Neural cell (in vitro differentiated cells): ENCODE results near the gene CYP2D6. TPM values are rescaled to one million over a fixed set of nuclear protein-coding genes. Genes with fewer than 3 reads are reported as not detected.

Experiments used
- H2AFZ ChIP-seq: fragments of 200-600, 300-800 bp; sonication (generic), shearing (Covaris generic); 2 replicates; pipeline ENCODE4 v1.6.0; 2014; ENCODE audit warnings: low read depth, mild to moderate bottlenecking, antibody characterized with exemption, low read length, moderate library complexity
- H3F3A ChIP-seq: fragments of 200-600 bp; shearing (Covaris generic); 2 replicates; pipeline ENCODE4 v1.6.1; 2016; ENCODE audit warnings: mild to moderate bottlenecking, moderate library complexity, mixed read lengths, antibody characterized with exemption, low read length; ENCODE audit not compliant: insufficient read depth, poor library complexity, severe bottlenecking
- H3K27ac ChIP-seq: fragments of 200-600, 300-800 bp; sonication (generic), shearing (Covaris generic); 2 replicates; pipeline ENCODE4 v1.5.1; 2014; ENCODE audit warnings: mild to moderate bottlenecking, low read length, moderate library complexity
- H3K27me3 ChIP-seq: fragments of 300-800, 200-600 bp; sonication (generic), shearing (Covaris generic); 2 replicates; pipeline ENCODE4 v1.6.0; 2014; ENCODE audit warnings: mild to moderate bottlenecking, low read depth, low read length, moderate library complexity; ENCODE audit not compliant: insufficient read depth
- H3K36me3 ChIP-seq: fragments of 300-800, 200-600 bp; sonication (generic), shearing (Covaris generic); 2 replicates; pipeline ENCODE4 v1.5.1; 2014; ENCODE audit warnings: mild to moderate bottlenecking, antibody characterized with exemption, low read length, moderate library complexity; ENCODE audit not compliant: insufficient read depth
- H3K4me2 ChIP-seq: fragments of 300-800, 200-600 bp; sonication (generic), shearing (Covaris generic); 2 replicates; pipeline ENCODE4 v1.6.0; 2014; ENCODE audit warnings: mild to moderate bottlenecking, low read length
- H3K4me3 ChIP-seq: fragments of 300-800, 200-600 bp; sonication (generic), shearing (Covaris generic); 2 replicates; pipeline ENCODE4 v1.5.1; 2014; ENCODE audit warnings: mild to moderate bottlenecking, low read length, moderate library complexity
- H3K79me2 ChIP-seq: fragments of 200-600 bp; shearing (Covaris generic); replicated peaks from 2 replicates; pipeline ENCODE4 v1.6.0; 2014; ENCODE audit warnings: mild to moderate bottlenecking, low read length, moderate library complexity; ENCODE audit not compliant: insufficient read depth
- H3K9ac ChIP-seq: fragments of 300-800, 200-600 bp; sonication (generic), shearing (Covaris generic); 2 replicates; pipeline ENCODE4 v1.6.1; 2016; ENCODE audit warnings: mild to moderate bottlenecking, low read length, mixed read lengths
- H3K9me2 ChIP-seq: fragments of 200-600 bp; shearing (Covaris generic); 2 replicates; pipeline ENCODE4 v1.6.1; 2016; ENCODE audit warnings: mild to moderate bottlenecking, low read length, mixed read lengths; ENCODE audit not compliant: insufficient read depth
- H3K9me3 ChIP-seq: fragments of 200-600, 300-800 bp; sonication (generic), shearing (Covaris generic); 2 replicates; pipeline ENCODE4 v1.6.1; 2016; ENCODE audit warnings: mild to moderate bottlenecking, mixed run types, low read length, moderate library complexity, mixed read lengths
- H4K20me1 ChIP-seq: fragments of 200-600 bp; shearing (Covaris generic); 2 replicates; pipeline ENCODE4 v1.6.1; 2016; ENCODE audit warnings: mild to moderate bottlenecking, mixed run types; ENCODE audit not compliant: insufficient read depth
- CTCF ChIP-seq: fragments of 450-650 bp; IDR thresholded peaks from 2 replicates; pipeline ENCODE4 v1.5.1; 2014; ENCODE audit warnings: antibody characterized with exemption, mild to moderate bottlenecking, moderate library complexity; ENCODE audit not compliant: poor library complexity, severe bottlenecking
- EP300 ChIP-seq: fragments of 450-650 bp; conservative IDR thresholded peaks from 2 replicates; pipeline ENCODE4 v1.6.1; 2014; ENCODE audit warnings: antibody characterized with exemption, mild to moderate bottlenecking, moderate library complexity; ENCODE audit not compliant: poor library complexity, severe bottlenecking
- EZH2 ChIP-seq: fragments of 200-600, 300-800 bp; shearing (Covaris generic), sonication (generic); IDR thresholded peaks from 2 replicates; pipeline ENCODE4 v1.6.1; 2014; ENCODE audit warnings: antibody characterized with exemption, low read length, borderline replicate concordance, mild to moderate bottlenecking; ENCODE audit not compliant: insufficient read depth, poor library complexity, severe bottlenecking
- MXI1 ChIP-seq: fragments of 450-650 bp; conservative IDR thresholded peaks from 2 replicates; pipeline ENCODE4 v1.6.1; 2014; ENCODE audit warnings: antibody characterized with exemption, mild to moderate bottlenecking; ENCODE audit not compliant: poor library complexity, severe bottlenecking
- POLR2AphosphoS5 ChIP-seq: IDR thresholded peaks from 2 replicates; pipeline ENCODE4 v1.6.1; 2012
- RAD21 ChIP-seq: fragments of 450-650 bp; conservative IDR thresholded peaks from 2 replicates; pipeline ENCODE4 v1.6.1; 2014; ENCODE audit warnings: antibody characterized with exemption, mild to moderate bottlenecking, moderate library complexity
- SMC3 ChIP-seq: fragments of 450-650 bp; conservative IDR thresholded peaks from 2 replicates; pipeline ENCODE4 v1.6.1; 2014; ENCODE audit warnings: antibody characterized with exemption, mild to moderate bottlenecking, moderate library complexity; ENCODE audit not compliant: poor library complexity
- TAF1 ChIP-seq: IDR thresholded peaks from 2 replicates; pipeline ENCODE4 v1.6.1; 2012; ENCODE audit warnings: low read depth
- polyA plus RNA-seq: library from polyadenylated mRNA; depleted of rRNA; stranded (reverse); fragments of >200 nt; gene quantifications from 2 replicates; pipeline ENCODE4 v1.2.3, GENCODE V29; 2014
- TF ChIP-seq, protein P1 (sequence below): IDR thresholded peaks from 2 replicates; pipeline ENCODE4 v1.6.1; 2012; ENCODE audit warnings: borderline replicate concordance

Gene CYP2D6
- polyA plus RNA-seq, 1 donor from 2014 or later = 11.5 TPM

DNA sequence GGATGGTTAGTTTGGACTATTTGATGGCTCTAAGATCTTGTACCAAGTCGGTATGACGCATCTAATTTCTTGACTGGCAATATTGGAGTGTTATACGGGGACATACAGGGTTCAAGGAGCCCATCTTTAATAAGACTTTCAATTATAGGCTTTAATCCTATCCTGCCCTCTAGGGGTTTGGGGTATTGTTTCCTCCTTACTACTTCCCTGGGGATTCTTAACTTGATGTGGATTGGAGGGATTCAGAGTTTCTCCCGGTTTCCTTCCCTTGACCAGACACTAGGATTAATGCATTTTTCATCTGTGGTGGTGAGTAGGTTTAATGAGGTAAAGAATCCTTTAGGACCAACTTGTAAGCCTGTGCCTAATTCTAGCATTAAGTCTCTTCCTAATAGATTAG lies 18.8 kb downstream of the CYP2D6 start:
- no peaks in the 10 kb centered on the region for H3K79me2 ChIP-seq
- H3K9ac ChIP-seq = no peak overlapping the region
- H3K27ac ChIP-seq = no peak overlapping the region

DNA sequence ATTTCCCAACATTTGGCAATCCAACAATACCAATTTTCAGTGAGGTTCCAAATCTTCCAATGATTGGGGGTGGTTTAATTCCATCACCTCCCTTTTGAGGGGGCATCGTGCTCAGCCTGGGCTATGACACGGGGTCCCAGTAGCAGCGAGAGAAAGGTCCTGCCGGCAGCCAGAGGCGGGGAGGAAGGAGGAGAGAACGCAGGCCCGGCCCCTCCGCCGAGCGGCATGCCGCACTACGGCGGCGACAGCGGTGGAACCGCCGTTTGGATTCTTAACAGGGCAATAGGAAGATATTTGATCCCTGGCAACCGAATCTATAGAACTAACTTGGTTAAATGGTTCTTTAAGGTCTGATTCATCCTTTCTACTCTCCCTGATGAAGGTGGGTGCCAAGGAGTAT lies 21.8 kb downstream of the CYP2D6 start:
- no peaks in the 10 kb centered on the region for H3K9me3 ChIP-seq

More for the DNA sequence above, 18.8 kb downstream of the CYP2D6 start:
- no peaks in the 10 kb centered on the region for H3K9me2 ChIP-seq
- TF ChIP-seq EP300 (no peak), RAD21 (no peak), TAF1 (no peak), POLR2AphosphoS5 (no peak), MXI1 (no peak), CTCF (no peak)
- TF ChIP-seq, protein P1, sequence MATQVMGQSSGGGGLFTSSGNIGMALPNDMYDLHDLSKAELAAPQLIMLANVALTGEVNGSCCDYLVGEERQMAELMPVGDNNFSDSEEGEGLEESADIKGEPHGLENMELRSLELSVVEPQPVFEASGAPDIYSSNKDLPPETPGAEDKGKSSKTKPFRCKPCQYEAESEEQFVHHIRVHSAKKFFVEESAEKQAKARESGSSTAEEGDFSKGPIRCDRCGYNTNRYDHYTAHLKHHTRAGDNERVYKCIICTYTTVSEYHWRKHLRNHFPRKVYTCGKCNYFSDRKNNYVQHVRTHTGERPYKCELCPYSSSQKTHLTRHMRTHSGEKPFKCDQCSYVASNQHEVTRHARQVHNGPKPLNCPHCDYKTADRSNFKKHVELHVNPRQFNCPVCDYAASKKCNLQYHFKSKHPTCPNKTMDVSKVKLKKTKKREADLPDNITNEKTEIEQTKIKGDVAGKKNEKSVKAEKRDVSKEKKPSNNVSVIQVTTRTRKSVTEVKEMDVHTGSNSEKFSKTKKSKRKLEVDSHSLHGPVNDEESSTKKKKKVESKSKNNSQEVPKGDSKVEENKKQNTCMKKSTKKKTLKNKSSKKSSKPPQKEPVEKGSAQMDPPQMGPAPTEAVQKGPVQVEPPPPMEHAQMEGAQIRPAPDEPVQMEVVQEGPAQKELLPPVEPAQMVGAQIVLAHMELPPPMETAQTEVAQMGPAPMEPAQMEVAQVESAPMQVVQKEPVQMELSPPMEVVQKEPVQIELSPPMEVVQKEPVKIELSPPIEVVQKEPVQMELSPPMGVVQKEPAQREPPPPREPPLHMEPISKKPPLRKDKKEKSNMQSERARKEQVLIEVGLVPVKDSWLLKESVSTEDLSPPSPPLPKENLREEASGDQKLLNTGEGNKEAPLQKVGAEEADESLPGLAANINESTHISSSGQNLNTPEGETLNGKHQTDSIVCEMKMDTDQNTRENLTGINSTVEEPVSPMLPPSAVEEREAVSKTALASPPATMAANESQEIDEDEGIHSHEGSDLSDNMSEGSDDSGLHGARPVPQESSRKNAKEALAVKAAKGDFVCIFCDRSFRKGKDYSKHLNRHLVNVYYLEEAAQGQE = no peak
- H3F3A ChIP-seq = no peaks in the 10 kb centered on the region
- H3K36me3 ChIP-seq = no peaks in the 10 kb centered on the region
- H2AFZ ChIP-seq = no peak overlapping the region
- no peaks in the 10 kb centered on the region for H3K9me3 ChIP-seq
- H3K4me3 ChIP-seq = no peak overlapping the region
- no peak overlapping the region for H3K4me2 ChIP-seq
- H3K27me3 ChIP-seq = no peaks in the 10 kb centered on the region
- no peaks in the 10 kb centered on the region for H4K20me1 ChIP-seq

More for the DNA sequence above, 21.8 kb downstream of the CYP2D6 start:
- Histone ChIP-seq H3F3A (no peaks in the 10 kb centered on the region), H2AFZ (no peak overlapping the region), H3K79me2 (no peaks in the 10 kb centered on the region), H3K9me2 (no peaks in the 10 kb centered on the region), H3K9ac (no peak overlapping the region), H4K20me1 (no peaks in the 10 kb centered on the region), H3K36me3 (no peaks in the 10 kb centered on the region), H3K4me2 (no peak overlapping the region), H3K4me3 (no peak overlapping the region), H3K27me3 (no peaks in the 10 kb centered on the region), H3K27ac (no peak overlapping the region)
- TF ChIP-seq POLR2AphosphoS5 (no peak), CTCF (no peak), EP300 (no peak), TAF1 (no peak), RAD21 (no peak), SMC3 (no peak), MXI1 (no peak), EZH2 (no peak)
- TF ChIP-seq, protein P1 = no peak
